IMR-90 (cell line): ENCODE data around the gene KAT2A. TPM values are rescaled to one million over a fixed set of nuclear protein-coding genes. Genes with fewer than 3 reads are reported as not detected.

ENCODE experiments used
- ATAC-seq: fragments of 200-7000 bp; cut with Tn5 transposase; 2 replicates; pipeline ENCODE4 v1.9.1; 2020; ENCODE audit warnings: low read depth, mild to moderate bottlenecking, moderate library complexity
- BruUV-seq: library from RNA; stranded (reverse); fragments of 400-500 nt; replicated peaks from 2 replicates; lab custom pipeline; 2021; lab: Mats Ljungman, UMichigan
- CTCF ChIA-PET: fragments of 300-600 bp; formaldehyde crosslinking; extraction: SDS; loops from one replicate; lab custom pipeline; 2021; ENCODE audit warnings: antibody characterized with exemption; lab: Yijun Ruan, JAX
- POLR2A ChIA-PET: fragments of 300-600 bp; sonication (Branson Sonifier 250); formaldehyde crosslinking; loops from one replicate; lab custom pipeline; 2022; ENCODE audit warnings: antibody characterized with exemption; ENCODE audit not compliant: unreplicated experiment; lab: Charles Lee
- DNase-seq: peaks from one replicate; pipeline ENCODE4 v3.0.0; 2013
- H2AFZ ChIP-seq: replicated peaks from 2 replicates; pipeline ENCODE3; 2013; ENCODE audit warnings: low read length, mild to moderate bottlenecking; ENCODE audit not compliant: poor library complexity
- H2AK5ac ChIP-seq: 2 replicates; pipeline ENCODE4 v1.6.1; 2013; ENCODE audit warnings: low read depth, low read length, inconsistent platforms
- H2AK9ac ChIP-seq: replicated peaks from 2 replicates; pipeline ENCODE3; 2013; ENCODE audit warnings: mild to moderate bottlenecking, low read depth, low read length, moderate library complexity; ENCODE audit not compliant: poor library complexity
- H2BK120ac ChIP-seq: 2 replicates; pipeline ENCODE4 v1.6.1; 2013; ENCODE audit warnings: low read depth, low read length, inconsistent platforms
- H2BK15ac ChIP-seq: 3 replicates; pipeline ENCODE4 v1.6.1; 2013; ENCODE audit warnings: low read depth, low read length, inconsistent platforms
- H2BK20ac ChIP-seq: 2 replicates; pipeline ENCODE4 v1.6.1; 2013; ENCODE audit warnings: low read depth, mild to moderate bottlenecking, inconsistent platforms, low read length, moderate library complexity
- H2BK5ac ChIP-seq: 2 replicates; pipeline ENCODE4 v1.6.1; 2013; ENCODE audit warnings: mild to moderate bottlenecking, low read depth, low read length, inconsistent platforms; ENCODE audit not compliant: poor library complexity, severe bottlenecking
- H3K14ac ChIP-seq: replicated peaks from 2 replicates; pipeline ENCODE4 v1.6.1; 2013; ENCODE audit warnings: low read depth, low read length, inconsistent platforms
- H3K18ac ChIP-seq: 2 replicates; pipeline ENCODE4 v1.6.1; 2013; ENCODE audit warnings: low read depth, low read length, control low read depth
- H3K23ac ChIP-seq: 2 replicates; pipeline ENCODE4 v1.6.1; 2013; ENCODE audit warnings: low read depth, low read length, inconsistent platforms
- H3K27ac ChIP-seq: 2 replicates; pipeline ENCODE4 v1.5.1; 2013; ENCODE audit warnings: mild to moderate bottlenecking, control low read depth, low read length; ENCODE audit not compliant: insufficient read depth
- H3K27me3 ChIP-seq: 2 replicates; pipeline ENCODE4 v1.6.1; 2013; ENCODE audit warnings: low read length; ENCODE audit not compliant: control insufficient read depth, insufficient read depth
- H3K36me3 ChIP-seq: 2 replicates; pipeline ENCODE4 v1.6.1; 2013; ENCODE audit warnings: low read length, mixed read lengths; ENCODE audit not compliant: control insufficient read depth, insufficient read depth
- H3K4ac ChIP-seq: 2 replicates; pipeline ENCODE4 v1.6.1; 2013; ENCODE audit warnings: low read depth, low read length, inconsistent platforms
- H3K4me1 ChIP-seq: 2 replicates; pipeline ENCODE4 v1.6.1; 2013; ENCODE audit warnings: low read length, mixed read lengths; ENCODE audit not compliant: control insufficient read depth, insufficient read depth
- H3K4me2 ChIP-seq: 2 replicates; pipeline ENCODE4 v1.6.1; 2013; ENCODE audit warnings: low read depth, mild to moderate bottlenecking, control low read depth, low read length, moderate library complexity
- H3K4me3 ChIP-seq: 2 replicates; pipeline ENCODE4 v1.5.1; 2013; ENCODE audit warnings: low read depth, mild to moderate bottlenecking, control low read depth, low read length, moderate library complexity; ENCODE audit not compliant: insufficient read depth
- H3K56ac ChIP-seq: 2 replicates; pipeline ENCODE4 v1.6.1; 2013; ENCODE audit warnings: low read length, inconsistent platforms; ENCODE audit not compliant: insufficient read depth; ENCODE audit errors: extremely low read depth
- H3K79me1 ChIP-seq, 2 experiments: 2 replicates each; pipeline ENCODE4 v1.6.1; 2013; ENCODE audit warnings: low read length in 2 of 2, inconsistent platforms in 1 of 2, low read depth in 1 of 2
- H3K9ac ChIP-seq: 2 replicates; pipeline ENCODE4 v1.6.1; 2013; ENCODE audit warnings: low read depth, low read length, control low read depth
- H3K9me1 ChIP-seq: 2 replicates; pipeline ENCODE4 v1.6.1; 2013; ENCODE audit warnings: low read length, inconsistent platforms; ENCODE audit not compliant: insufficient read depth
- H3K9me3 ChIP-seq: 2 replicates; pipeline ENCODE4 v1.6.1; 2013; ENCODE audit warnings: low read length; ENCODE audit not compliant: control insufficient read depth, insufficient read depth
- H4K20me1 ChIP-seq: 2 replicates; pipeline ENCODE4 v1.6.1; 2013; ENCODE audit warnings: low read length, inconsistent platforms; ENCODE audit not compliant: insufficient read depth
- H4K5ac ChIP-seq: 2 replicates; pipeline ENCODE4 v1.6.1; 2013; ENCODE audit warnings: mild to moderate bottlenecking, low read depth, low read length, control low read depth
- H4K8ac ChIP-seq, 2 experiments: 2 replicates each; pipeline ENCODE4 v1.6.1; 2013; ENCODE audit warnings: low read depth in 2 of 2, low read length in 2 of 2, control low read depth in 1 of 2, inconsistent platforms in 1 of 2
- H4K91ac ChIP-seq: 2 replicates; pipeline ENCODE4 v1.6.1; 2013; ENCODE audit warnings: low read depth, low read length, inconsistent platforms; ENCODE audit not compliant: insufficient read depth
- BHLHE40 ChIP-seq: fragments of 150-350 bp; IDR thresholded peaks from 2 replicates; pipeline ENCODE4 v1.6.1; 2016; ENCODE audit warnings: mild to moderate bottlenecking, low read depth, low read length
- CHD1 ChIP-seq: IDR thresholded peaks from 2 replicates; pipeline ENCODE4 v1.6.1; 2012; ENCODE audit warnings: low read depth, low read length, improper control_type of control experiment
- FOS ChIP-seq: fragments of 150-350 bp; IDR thresholded peaks from 2 replicates; pipeline ENCODE4 v1.6.1; 2016; ENCODE audit warnings: low read depth, low read length
- MAFK ChIP-seq: IDR thresholded peaks from 2 replicates; pipeline ENCODE4 v1.6.1; 2012; ENCODE audit warnings: low read depth, low read length, improper control_type of control experiment
- MAZ ChIP-seq: IDR thresholded peaks from 2 replicates; pipeline ENCODE4 v1.6.1; 2012; ENCODE audit warnings: low read depth, mild to moderate bottlenecking, low read length, improper control_type of control experiment, moderate library complexity, borderline replicate concordance
- MXI1 ChIP-seq: IDR thresholded peaks from 2 replicates; pipeline ENCODE4 v1.6.1; 2012; ENCODE audit warnings: low read depth, mild to moderate bottlenecking, low read length, moderate library complexity, borderline replicate concordance
- POLR2A ChIP-seq: IDR thresholded peaks from 2 replicates; pipeline ENCODE4 v1.6.1; 2012; ENCODE audit warnings: mild to moderate bottlenecking, low read depth, low read length
- RAD21 ChIP-seq: IDR thresholded peaks from 2 replicates; pipeline ENCODE4 v1.6.1; 2012; ENCODE audit warnings: low read length, improper control_type of control experiment
- RCOR1 ChIP-seq: IDR thresholded peaks from 2 replicates; pipeline ENCODE4 v1.6.1; 2012; ENCODE audit warnings: mild to moderate bottlenecking, low read length, improper control_type of control experiment; ENCODE audit not compliant: insufficient replicate concordance
- RFX5 ChIP-seq: IDR thresholded peaks from 2 replicates; pipeline ENCODE4 v1.8.0; 2012; ENCODE audit warnings: low read depth, mild to moderate bottlenecking, low read length, moderate library complexity
- SMC3 ChIP-seq: fragments of 150-350 bp; IDR thresholded peaks from 2 replicates; pipeline ENCODE4 v1.6.1; 2016; ENCODE audit warnings: low read depth, mild to moderate bottlenecking, antibody characterized with exemption, low read length, moderate library complexity
- WGBS, 2 experiments: methylation state at CpG; one replicate each; pipeline versions ENCODE4 v1.1.5 to v1.1.7; 2013; ENCODE audit warnings: missing lambda C conversion rate in 2 of 2; ENCODE audit not compliant: insufficient read length in 1 of 2; ENCODE audit errors: extremely low coverage in 2 of 2; 5-methylcytosine and 5-hydroxymethylcytosine counted together
- dilution Hi-C: fragments of 300-500 bp; cut with HindIII; formaldehyde crosslinking; loops from one replicate; pipeline ENCODE4 v1.14.3; 2018; ENCODE audit warnings: low sequenced_read_pairs; ENCODE audit not compliant: unreplicated experiment
- in situ Hi-C: fragments of 300-500 bp; cut with MboI; formaldehyde crosslinking; loops from 3 replicates; pipeline ENCODE4 v1.14.3; 2019; ENCODE audit warnings: low sequenced_read_pairs, inconsistent platforms, mixed read lengths
- intact Hi-C: fragments of 100-400 bp; cut with micrococcal nuclease; formaldehyde crosslinking; loops from 2 replicates; pipeline ENCODE4 v1.10.0; 2022
- polyA plus RNA-seq, 3 experiments: library from polyadenylated mRNA; depleted of rRNA; stranded (reverse); fragments of >200 nt; gene quantifications; 2 replicates each; pipeline ENCODE4 v1.2.3, GENCODE V29; 2012; ENCODE audit warnings: low replicate concordance in 1 of 3
- total RNA-seq: library from RNA; depleted of rRNA; stranded (reverse); fragments of >200 nt; gene quantifications from 2 replicates; pipeline ENCODE4 v1.2.3, GENCODE V29; 2012
- TF ChIP-seq, protein P1 (sequence below): conservative IDR thresholded peaks from 2 replicates; pipeline ENCODE4 v1.5.1; 2012; ENCODE audit warnings: mild to moderate bottlenecking, low read depth, low read length, improper control_type of control experiment

The KAT2A gene
- total and polyA plus RNA-seq, 2 of the 4 experiments (the other 2 are of a cell fraction), result 6.3 to 28.2 TPM

DNA sequence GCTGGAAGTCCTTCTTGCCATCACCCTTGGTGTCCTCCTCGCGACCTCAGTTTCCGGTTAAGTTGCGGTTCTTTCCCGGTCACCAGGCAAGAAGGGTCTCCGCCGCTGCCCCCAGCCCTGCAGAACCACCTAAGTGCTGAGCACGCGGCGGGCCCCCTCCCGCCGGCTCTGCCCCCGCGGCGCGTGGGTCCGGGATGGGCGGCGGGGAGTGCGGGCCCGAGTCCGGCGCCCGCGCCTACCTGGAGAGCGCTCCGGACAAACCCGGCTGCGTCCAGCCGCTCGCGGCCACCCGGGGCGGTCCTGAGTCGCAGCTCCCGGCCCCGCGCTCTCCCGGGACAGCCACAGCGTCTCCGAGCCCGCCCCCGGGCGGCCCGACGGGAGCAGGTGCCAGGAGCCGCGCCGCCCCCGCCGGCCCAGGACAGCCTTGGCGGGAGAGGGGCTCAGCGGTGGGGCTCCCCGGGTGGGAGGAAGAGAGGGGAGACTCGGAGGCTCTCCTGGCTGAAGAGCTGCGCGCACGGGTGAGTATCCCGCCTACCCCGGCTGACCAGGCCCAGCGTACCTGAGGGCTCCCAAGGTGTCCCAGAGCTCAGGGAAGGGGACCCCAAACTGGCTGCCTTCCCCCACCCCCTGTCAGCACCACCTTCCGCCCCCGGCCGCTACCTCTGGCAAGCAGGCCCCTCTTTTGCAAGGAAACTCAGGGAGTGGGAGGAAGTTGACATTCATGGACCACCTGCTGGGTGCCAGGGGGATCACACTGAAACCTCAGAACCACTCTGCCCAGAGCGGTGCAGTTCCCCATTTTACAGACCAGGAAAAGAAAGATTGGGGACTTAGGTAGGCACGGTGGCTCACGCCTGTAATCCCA lies 48.6 kb downstream of the KAT2A start:
- Histone ChIP-seq H3K23ac (no peak overlapping the region), H3K27me3 (peaks cover 74% of the 10 kb centered on the region), H3K14ac (no peak overlapping the region), H4K8ac (no peak overlapping the region), H4K91ac (no peak overlapping the region), H2AFZ (peak overlapping the region; percentile 53), H4K20me1 (no peaks in the 10 kb centered on the region), H2BK15ac (no peak overlapping the region), H3K4me1 (no peaks in the 10 kb centered on the region), H3K18ac (no peak overlapping the region), H2BK5ac (no peak overlapping the region), H3K9ac (no peak overlapping the region), H2BK120ac (no peak overlapping the region), H3K56ac (no peak overlapping the region), H3K27ac (no peak overlapping the region), H3K79me1 (no peaks in the 10 kb centered on the region), H3K9me3 (no peaks in the 10 kb centered on the region), H3K4me2 (no peak overlapping the region; the same call in 1 of the 2 replicates), H3K4me3 (no peak overlapping the region), H2AK9ac (no peak overlapping the region), H3K9me1 (no peaks in the 10 kb centered on the region), H4K5ac (no peak overlapping the region), H2BK20ac (no peak overlapping the region), H3K4ac (no peak overlapping the region), H3K36me3 (no peaks in the 10 kb centered on the region), H2AK5ac (no peak overlapping the region)
- in situ Hi-C loops, result no loop called here
- ATAC-seq, result peak; percentile 60
- WGBS, 2 experiments, result 4% methylated on average over 31 of the region's 67 CpGs; no CpG with 5 or more reads in 1 of the 2 experiments
- ChIA-PET CTCF (no interaction called here), POLR2A (no interaction called here)
- BruUV-seq, result no TSS peak
- intact Hi-C loops, result no loop called here
- no peak for DNase-seq
- dilution Hi-C loops, result no loop called here
- TF ChIP-seq RAD21 (no peak), MAFK (no peak), CHD1 (no peak), SMC3 (no peak), BHLHE40 (no peak), POLR2A (no peak), RFX5 (no peak), MXI1 (no peak), RCOR1 (no peak), FOS (no peak), MAZ (no peak)
- TF ChIP-seq, protein P1, sequence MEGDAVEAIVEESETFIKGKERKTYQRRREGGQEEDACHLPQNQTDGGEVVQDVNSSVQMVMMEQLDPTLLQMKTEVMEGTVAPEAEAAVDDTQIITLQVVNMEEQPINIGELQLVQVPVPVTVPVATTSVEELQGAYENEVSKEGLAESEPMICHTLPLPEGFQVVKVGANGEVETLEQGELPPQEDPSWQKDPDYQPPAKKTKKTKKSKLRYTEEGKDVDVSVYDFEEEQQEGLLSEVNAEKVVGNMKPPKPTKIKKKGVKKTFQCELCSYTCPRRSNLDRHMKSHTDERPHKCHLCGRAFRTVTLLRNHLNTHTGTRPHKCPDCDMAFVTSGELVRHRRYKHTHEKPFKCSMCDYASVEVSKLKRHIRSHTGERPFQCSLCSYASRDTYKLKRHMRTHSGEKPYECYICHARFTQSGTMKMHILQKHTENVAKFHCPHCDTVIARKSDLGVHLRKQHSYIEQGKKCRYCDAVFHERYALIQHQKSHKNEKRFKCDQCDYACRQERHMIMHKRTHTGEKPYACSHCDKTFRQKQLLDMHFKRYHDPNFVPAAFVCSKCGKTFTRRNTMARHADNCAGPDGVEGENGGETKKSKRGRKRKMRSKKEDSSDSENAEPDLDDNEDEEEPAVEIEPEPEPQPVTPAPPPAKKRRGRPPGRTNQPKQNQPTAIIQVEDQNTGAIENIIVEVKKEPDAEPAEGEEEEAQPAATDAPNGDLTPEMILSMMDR, result no peak
